ENCODE results near the gene TRAPPC10. TPM values are rescaled to one million over a fixed set of nuclear protein-coding genes. Genes with fewer than 3 reads are reported as not detected.

The TRAPPC10 gene
- 2.3 and 4.3 TPM in 2 replicates for polyA plus RNA-seq

DNA sequence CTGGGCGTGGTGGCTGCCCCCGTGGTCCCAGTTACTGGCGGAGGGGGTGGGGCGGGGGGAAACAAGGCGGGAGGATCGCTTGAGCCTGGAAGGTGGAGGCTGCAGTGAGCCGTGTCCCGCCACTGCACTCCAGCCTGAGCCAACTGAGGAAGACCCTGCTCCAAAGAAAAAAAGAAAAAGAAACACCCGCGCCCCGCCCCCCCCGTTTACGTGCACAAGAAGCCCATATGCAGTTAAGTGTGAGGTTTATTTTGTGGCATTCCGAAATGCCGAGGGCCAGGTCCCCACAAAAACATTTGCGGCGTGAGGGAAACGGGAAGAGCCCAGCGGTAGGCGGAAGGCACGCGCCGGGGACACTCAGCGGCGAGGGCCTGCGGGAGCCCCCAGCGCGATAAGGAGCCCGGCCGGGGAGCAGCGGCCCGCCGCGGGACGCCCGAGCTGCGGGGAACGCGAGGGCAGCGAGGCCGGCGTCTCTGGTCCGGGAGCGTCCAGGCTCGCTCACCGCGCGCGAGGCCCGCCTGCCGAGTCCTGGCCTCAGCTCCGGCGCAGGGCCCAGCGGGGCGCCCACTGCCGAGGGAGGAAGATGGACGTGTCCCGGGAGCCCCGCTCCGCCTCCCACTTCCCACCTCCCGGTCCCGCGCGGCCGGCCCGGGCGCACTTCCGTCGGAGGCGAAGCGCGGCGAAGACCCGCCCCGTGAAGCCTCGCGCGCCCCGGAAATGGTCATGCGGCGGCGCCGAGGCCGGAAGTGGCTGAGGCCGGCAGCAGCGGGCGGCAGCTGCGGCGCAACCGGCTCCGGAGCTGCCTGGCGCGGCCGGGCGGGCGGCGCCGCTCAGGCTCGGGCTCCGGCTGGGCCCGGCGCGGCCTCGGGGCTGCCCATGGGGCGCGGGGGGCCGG is at the start of gene TRAPPC10:
Gene TRAPPC10 (plus strand): TSS at position 731 of the 895 bp plus-strand sequence. CDS start 185 bp downstream, outside the sequence.

GRCh38 chr21:44107026-44107501 is 95.0 kb downstream of the TRAPPC10 start, which contains the start of gene PWP2:
TSS of gene PWP2 (plus strand) at chr21:44107399. CDS start at chr21:44107417, 18 bp downstream.

Other genes starting within 250 kb of the TRAPPC10 start
- 28.3 and 33.8 TPM in 2 replicates for gene CSTB, start 236.0 kb upstream of the TRAPPC10 start, polyA plus RNA-seq
- 0.27 and 0.55 TPM in 2 replicates for gene RRP1, start 222.7 kb upstream of the TRAPPC10 start, polyA plus RNA-seq
- gene AGPAT3, start 147.1 kb upstream of the TRAPPC10 start, polyA plus RNA-seq = 6.7 and 6.8 TPM in 2 replicates
- gene PWP2, start 95.1 kb downstream of the TRAPPC10 start, polyA plus RNA-seq = 1.7 and 2.3 TPM in 2 replicates
- 0.97 and 6.1 TPM in 2 replicates for gene GATD3, start 121.4 kb downstream of the TRAPPC10 start, polyA plus RNA-seq
- gene ICOSLG, start 228.6 kb downstream of the TRAPPC10 start, polyA plus RNA-seq = 0.19 TPM in 1 of 2 replicates, not detected in the other
- not detected in 2 replicates for gene DNMT3L, start 249.6 kb downstream of the TRAPPC10 start, polyA plus RNA-seq

All from Purkinje cell (primary cell).